Urinary bladder (tissue), 4 donors: ENCODE data around the gene MRPL48. TPM values are rescaled to one million over a fixed set of nuclear protein-coding genes. Genes with fewer than 3 reads are reported as not detected.
A peak's percentile ranks its signal among the peaks of the same experiment; 100 is the strongest.

Source experiments
- DNase-seq: peaks from one replicate; pipeline ENCODE4 v3.0.0-alpha.2; 2015; ENCODE audit errors: extremely low spot score
- H3K27ac ChIP-seq: one replicate; pipeline ENCODE4 v1.5.1; 2013; ENCODE audit warnings: low read depth, mild to moderate bottlenecking, moderate library complexity
- H3K36me3 ChIP-seq: one replicate; pipeline ENCODE4 v1.6.1; 2013; ENCODE audit warnings: mild to moderate bottlenecking, moderate library complexity; ENCODE audit not compliant: insufficient read depth
- H3K4me1 ChIP-seq: one replicate; pipeline ENCODE4 v1.6.1; 2013; ENCODE audit warnings: mild to moderate bottlenecking, moderate library complexity; ENCODE audit not compliant: insufficient read depth
- H3K4me3 ChIP-seq: one replicate; pipeline ENCODE4 v1.5.1; 2013; ENCODE audit warnings: low read depth, low read length
- WGBS: extraction: QIAGEN DNeasy Blood & Tissue Kit; methylation state at CpG from one replicate; pipeline ENCODE4 v1.1.7; 2013; 5-methylcytosine and 5-hydroxymethylcytosine counted together
- polyA plus RNA-seq: library from polyadenylated mRNA; stranded (reverse); fragments of 200-250 nt; gene quantifications from one replicate; pipeline ENCODE4 v1.2.3, GENCODE V29; 2013
- total RNA-seq: library from RNA; depleted of rRNA; stranded (reverse); fragments of >200 nt; gene quantifications from one replicate; pipeline ENCODE4 v1.2.3, GENCODE V29; 2014
- donor health status: healthy with polysubstance abuse.
- donor health status: healthy.

Gene MRPL48
- total and polyA plus RNA-seq, 2 donors: 22.3 to 33.2 TPM

- H3K36me3 ChIP-seq: no peaks in the 10 kb centered on the region
Measured at GRCh38 chr11:73787051-73787642, 527 bp upstream of the MRPL48 start.

GRCh38 chr11:73789279-73789670, 1.6 kb downstream of the MRPL48 start:
- H3K4me3 ChIP-seq: no peak overlapping the region
- no peak for DNase-seq
- WGBS: 49% methylated on average over 5 of the region's 5 CpGs
- H3K4me1 ChIP-seq: no peaks in the 10 kb centered on the region
- H3K36me3 ChIP-seq: no peaks in the 10 kb centered on the region
- H3K27ac ChIP-seq: no peak overlapping the region

More at GRCh38 chr11:73787051-73787642, 527 bp upstream of the MRPL48 start:
- Histone ChIP-seq H3K27ac (peak overlapping the region; percentile 75), H3K4me1 (no peaks in the 10 kb centered on the region), H3K4me3 (peak overlapping the region; percentile 52)
- WGBS: 44% methylated on average over 17 of the region's 17 CpGs
- no peak for DNase-seq

DNA sequence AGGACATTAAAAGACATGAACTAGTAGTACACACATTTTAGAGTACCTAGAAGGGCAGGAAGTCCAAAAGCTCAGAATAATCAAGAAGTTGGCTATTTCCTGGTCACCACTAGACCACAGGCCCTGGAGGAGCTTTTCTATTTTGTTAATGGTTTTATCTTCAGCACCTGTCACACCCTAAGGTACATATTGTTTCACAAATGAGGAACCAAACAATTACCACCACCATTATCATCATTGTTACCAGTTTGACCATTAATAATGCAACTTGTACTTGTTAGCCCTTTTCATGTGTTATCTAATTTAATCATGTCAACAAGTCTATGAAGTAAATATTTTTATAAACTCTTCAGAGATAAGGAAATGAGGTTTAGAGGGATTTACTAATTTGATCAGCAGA, 4.9 kb downstream of the MRPL48 start:
- Histone ChIP-seq H3K4me3 (no peak overlapping the region), H3K4me1 (no peaks in the 10 kb centered on the region), H3K27ac (no peak overlapping the region), H3K36me3 (no peaks in the 10 kb centered on the region)
- no peak for DNase-seq

DNA sequence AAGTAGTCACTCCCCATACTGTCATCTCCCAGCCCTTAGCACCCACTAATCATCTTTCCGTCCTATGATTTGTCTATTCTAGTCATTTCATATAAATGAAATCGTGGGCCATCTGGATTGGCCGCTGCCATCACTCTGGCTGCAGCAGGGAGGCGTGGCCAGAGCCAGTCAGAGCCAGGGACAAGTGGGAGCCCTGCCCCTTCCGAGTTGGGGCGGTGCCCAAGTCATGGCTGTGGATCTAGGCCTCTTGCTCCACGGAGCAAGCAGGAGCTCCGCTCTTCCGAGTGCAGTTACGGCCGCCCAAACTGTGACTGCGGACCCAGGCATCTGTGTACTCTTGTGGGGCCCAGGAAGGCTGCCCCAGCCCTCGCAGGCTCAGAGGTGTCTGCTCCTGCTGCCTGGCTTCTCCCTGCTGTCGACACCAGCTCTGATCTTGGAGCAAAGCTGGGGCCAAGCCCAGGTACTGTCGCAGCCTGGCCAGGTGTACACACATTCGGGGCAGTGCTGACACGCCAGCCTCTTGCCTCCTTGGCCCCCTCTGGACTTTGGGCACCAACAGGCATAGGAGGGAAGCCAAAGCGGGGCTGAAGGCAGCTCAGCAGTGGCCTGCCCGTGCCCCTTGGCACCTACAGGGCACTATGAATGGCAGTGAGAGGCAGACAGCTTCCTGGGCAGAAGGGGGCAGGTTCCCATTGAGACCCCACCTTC, 8.4 kb downstream of the MRPL48 start:
- WGBS: 84% methylated on average over 19 of the region's 19 CpGs

GRCh38 chr11:73797457-73797856, 9.8 kb downstream of the MRPL48 start:
- no peaks in the 10 kb centered on the region for H3K4me1 ChIP-seq
- WGBS: 94% methylated on average over 10 of the region's 10 CpGs
- H3K27ac ChIP-seq: no peak overlapping the region
- no peak overlapping the region for H3K4me3 ChIP-seq
- no peaks in the 10 kb centered on the region for H3K36me3 ChIP-seq
- no peak for DNase-seq

More for the DNA sequence above, 8.4 kb downstream of the MRPL48 start:
- Histone ChIP-seq H3K4me3 (no peak overlapping the region), H3K4me1 (no peaks in the 10 kb centered on the region), H3K36me3 (no peaks in the 10 kb centered on the region), H3K27ac (no peak overlapping the region)
- DNase-seq: no peak

- H3K4me1 ChIP-seq: no peaks in the 10 kb centered on the region
- no peaks in the 10 kb centered on the region for H3K36me3 ChIP-seq
- H3K4me3 ChIP-seq: no peak overlapping the region
- no peak for DNase-seq
- H3K27ac ChIP-seq: no peak overlapping the region
- 73% methylated on average over 4 of the region's 4 CpGs for WGBS
Measured at GRCh38 chr11:73800276-73800806, 12.7 kb downstream of the MRPL48 start.

DNA sequence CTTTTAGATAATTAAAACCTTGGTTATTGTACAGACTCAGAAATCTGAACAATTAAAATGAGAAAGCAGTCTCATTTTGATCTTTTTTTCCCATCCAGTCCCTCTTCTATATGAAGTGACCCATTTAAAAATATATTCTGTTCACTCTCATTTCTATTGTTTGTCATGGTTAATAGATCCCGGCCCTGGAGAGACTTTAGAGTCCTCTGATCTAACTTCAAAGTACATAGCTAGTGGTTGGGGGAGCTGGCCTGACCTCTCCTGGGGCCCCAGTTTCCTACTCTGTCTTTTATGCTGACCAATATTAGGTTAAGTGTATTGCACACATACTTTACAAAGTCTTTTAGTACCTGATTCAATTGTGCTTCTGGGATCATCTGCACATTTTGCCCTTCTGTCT, 13.5 kb downstream of the MRPL48 start:
- no peaks in the 10 kb centered on the region for H3K36me3 ChIP-seq
- no peak for DNase-seq
- WGBS: 82% methylated on average over 1 of the region's 1 CpG

GRCh38 chr11:73804712-73805111, 17.0 kb downstream of the MRPL48 start:
- H3K4me1 ChIP-seq: no peaks in the 10 kb centered on the region
- H3K36me3 ChIP-seq: no peaks in the 10 kb centered on the region
- no peak overlapping the region for H3K4me3 ChIP-seq
- H3K27ac ChIP-seq: no peak overlapping the region
- no peak for DNase-seq

More for the DNA sequence above, 13.5 kb downstream of the MRPL48 start:
- H3K4me1 ChIP-seq: no peaks in the 10 kb centered on the region
- H3K4me3 ChIP-seq: no peak overlapping the region
- H3K27ac ChIP-seq: no peak overlapping the region

GRCh38 chr11:73808052-73808451, 20.4 kb downstream of the MRPL48 start:
- no peak overlapping the region for H3K4me3 ChIP-seq
- no peak overlapping the region for H3K27ac ChIP-seq
- no peak for DNase-seq
- no peaks in the 10 kb centered on the region for H3K4me1 ChIP-seq
- no peaks in the 10 kb centered on the region for H3K36me3 ChIP-seq
- 85% methylated on average over 1 of the region's 1 CpG for WGBS

GRCh38 chr11:73810637-73811036, 23.0 kb downstream of the MRPL48 start:
- Histone ChIP-seq H3K36me3 (no peaks in the 10 kb centered on the region), H3K4me3 (no peak overlapping the region), H3K27ac (no peak overlapping the region), H3K4me1 (no peaks in the 10 kb centered on the region)
- no peak for DNase-seq
- 96% methylated on average over 1 of the region's 1 CpG for WGBS

DNA sequence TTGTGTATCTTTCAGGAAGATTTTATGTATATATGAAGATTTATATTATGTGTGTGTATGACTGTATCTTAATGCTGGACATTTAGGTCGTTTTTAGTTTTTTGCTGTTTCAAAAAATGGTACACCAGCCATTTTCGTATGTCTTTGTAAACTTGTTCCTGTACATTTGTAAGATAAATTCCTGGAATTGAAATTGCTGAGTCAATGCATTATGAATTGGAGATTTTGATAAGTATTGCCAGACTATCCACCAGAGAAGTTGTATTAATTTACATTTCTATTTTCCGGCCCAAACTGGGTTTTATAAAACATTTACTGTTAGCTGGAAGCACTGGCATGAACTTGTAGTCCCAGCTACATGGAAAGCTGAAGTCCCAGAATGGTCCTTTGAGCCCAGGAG, 24.6 kb downstream of the MRPL48 start:
- no peak overlapping the region for H3K4me3 ChIP-seq
- H3K27ac ChIP-seq: no peak overlapping the region
- H3K36me3 ChIP-seq: no peaks in the 10 kb centered on the region
- no peaks in the 10 kb centered on the region for H3K4me1 ChIP-seq
- DNase-seq: no peak
- WGBS: 89% methylated on average over 3 of the region's 3 CpGs

DNA sequence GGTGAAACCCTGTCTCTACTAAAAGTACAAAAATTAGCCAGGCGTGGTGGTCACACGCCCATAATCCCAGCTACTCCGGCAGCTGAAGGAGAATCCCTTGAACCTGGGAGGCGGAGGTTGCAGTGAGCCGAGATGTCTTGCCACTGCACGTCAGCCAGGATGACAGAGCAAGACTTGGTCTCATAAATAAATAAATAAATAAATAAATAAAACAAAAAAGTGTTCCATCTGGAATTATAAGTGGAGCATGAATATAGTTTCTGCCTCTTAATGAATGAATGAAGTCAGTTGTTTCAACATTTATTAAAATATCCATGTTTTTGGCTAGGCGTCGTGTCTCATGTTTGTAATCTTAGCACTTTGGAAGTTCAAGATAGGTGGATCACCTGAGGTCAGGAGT, 27.1 kb downstream of the MRPL48 start:
- Histone ChIP-seq H3K27ac (no peak overlapping the region), H3K4me3 (no peak overlapping the region), H3K4me1 (no peaks in the 10 kb centered on the region), H3K36me3 (no peaks in the 10 kb centered on the region)
- DNase-seq: no peak
- 96% methylated on average over 8 of the region's 8 CpGs for WGBS

- no peak overlapping the region for H3K4me3 ChIP-seq
- no peak overlapping the region for H3K27ac ChIP-seq
- no peak for DNase-seq
- H3K4me1 ChIP-seq: no peaks in the 10 kb centered on the region
- H3K36me3 ChIP-seq: peaks cover 2% of the 10 kb centered on the region
Measured at GRCh38 chr11:73818846-73819245, 31.2 kb downstream of the MRPL48 start.

GRCh38 chr11:73830261-73830660, 42.6 kb downstream of the MRPL48 start:
- DNase-seq: no peak
- Histone ChIP-seq H3K4me1 (no peaks in the 10 kb centered on the region), H3K27ac (no peak overlapping the region), H3K4me3 (no peak overlapping the region), H3K36me3 (no peaks in the 10 kb centered on the region)
- WGBS: 81% methylated on average over 1 of the region's 1 CpG
